Fibroblast of villous mesenchyme (primary cell): ENCODE measurements around the gene RBP3. TPM values are rescaled to one million over a fixed set of nuclear protein-coding genes. Genes with fewer than 3 reads are reported as not detected.

Experiments
- DNase-seq: peaks from one replicate; pipeline ENCODE4 v3.0.0-alpha.2; 2010; ENCODE audit warnings: low read depth
- H3K4me3 ChIP-seq: 2 replicates; pipeline ENCODE4 v1.5.1; 2011; ENCODE audit warnings: low read depth, mild to moderate bottlenecking, low read length
- CTCF ChIP-seq: IDR thresholded peaks from 2 replicates; pipeline ENCODE4 v1.5.1; 2012; ENCODE audit warnings: low read depth, mild to moderate bottlenecking, low read length; ENCODE audit not compliant: insufficient read depth
- total RNA-seq: library from RNA; depleted of rRNA; stranded (reverse); fragments of >200 nt; gene quantifications from 2 replicates; pipeline ENCODE4 v1.2.3, GENCODE V29; 2012

The RBP3 gene
- total RNA-seq, 1 donor = not detected

GRCh38 chr10:47406870-47407691 lies 58.9 kb downstream of the RBP3 start:
- no peak overlapping the region for H3K4me3 ChIP-seq
- no peak for TF ChIP-seq CTCF
- DNase-seq = peak; percentile 83

Other genes with a start within 250 kb of the RBP3 start
- gene GDF10, start 48.2 kb upstream of the RBP3 start, total RNA-seq = not detected in 2 replicates
- not detected in 2 replicates for gene GDF2, start 25.9 kb upstream of the RBP3 start, total RNA-seq
- gene ZNF488, start 35.9 kb downstream of the RBP3 start, total RNA-seq = under 0.01 TPM in 1 of 2 replicates, not detected in the other
- gene ANXA8, start 135.8 kb downstream of the RBP3 start, total RNA-seq = 3.9 and 7.4 TPM in 2 replicates
- gene FAM25G, start 143.3 kb downstream of the RBP3 start, total RNA-seq = not detected in 2 replicates
- 4.7 and 5.2 TPM in 2 replicates for gene AGAP9, start 175.3 kb downstream of the RBP3 start, total RNA-seq